HPDE6-E6E7 (cell line): ENCODE data around the gene TPMT.
"Not testable (repeated sequence)": the region's sequence is repeated elsewhere in the genome, so short reads cannot be mapped to it uniquely, and the experiment has no call there.

ENCODE experiments used
- DNase-seq: peaks from one replicate; pipeline ENCODE4 v3.0.0; 2011; ENCODE audit warnings: missing footprints; ENCODE audit errors: extremely low spot score

TPMT gene

DNA sequence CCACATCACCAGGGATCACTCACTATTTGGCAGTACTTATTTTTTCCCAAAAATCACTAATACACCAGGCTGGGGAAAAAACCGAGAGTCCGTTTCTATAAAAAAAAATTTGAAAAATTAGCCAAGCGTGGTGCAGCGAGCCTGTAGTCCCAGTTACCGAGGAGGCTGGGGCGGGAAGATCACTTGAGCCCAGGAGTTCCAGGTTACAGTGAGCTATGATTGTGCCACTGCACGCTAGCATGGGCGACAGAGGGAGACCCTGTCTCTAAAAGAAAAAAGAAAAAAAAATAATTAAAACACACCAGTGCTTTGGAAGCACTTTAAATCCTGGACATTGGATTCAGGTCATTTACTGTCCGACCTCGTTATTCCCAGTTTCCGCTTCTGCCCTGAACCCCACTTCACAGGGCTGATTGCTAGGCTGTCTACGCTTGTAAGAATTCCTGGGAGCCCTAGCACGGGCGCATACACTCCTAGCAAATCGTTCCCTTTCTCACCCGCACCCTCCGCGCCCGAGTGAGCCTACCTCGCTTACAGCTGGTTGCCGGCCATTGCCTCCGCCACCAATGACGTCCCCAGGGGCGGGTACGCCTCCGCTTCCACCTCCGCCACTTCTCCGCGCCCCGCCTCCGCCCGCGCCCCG, at the start of gene TPMT:
Gene TPMT (minus strand): TSS at position 571 of the 643 bp plus-strand sequence. CDS start 5,950 bp downstream, outside the sequence.
- peak; percentile 80 for DNase-seq

DNA sequence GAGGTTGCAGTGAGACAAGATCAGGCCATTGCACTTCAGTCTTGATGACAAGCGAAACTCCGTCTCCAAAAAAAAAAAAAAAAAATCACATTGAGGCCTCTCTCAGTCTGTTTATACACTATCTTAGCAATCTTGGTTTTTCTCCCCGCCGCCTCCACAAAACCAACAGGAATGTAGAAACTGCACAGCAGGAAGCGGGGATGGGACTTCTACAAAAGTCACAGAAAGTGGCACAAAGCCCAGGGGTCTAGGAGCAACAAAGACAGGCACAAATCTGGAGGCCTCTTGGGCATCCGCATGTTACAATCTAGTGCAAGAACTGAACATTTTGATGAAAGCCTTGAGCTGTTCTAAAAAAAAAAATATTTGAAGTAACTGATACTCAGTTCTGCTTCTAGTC, 48.9 kb upstream of the TPMT start:
- DNase-seq: no peak

DNA sequence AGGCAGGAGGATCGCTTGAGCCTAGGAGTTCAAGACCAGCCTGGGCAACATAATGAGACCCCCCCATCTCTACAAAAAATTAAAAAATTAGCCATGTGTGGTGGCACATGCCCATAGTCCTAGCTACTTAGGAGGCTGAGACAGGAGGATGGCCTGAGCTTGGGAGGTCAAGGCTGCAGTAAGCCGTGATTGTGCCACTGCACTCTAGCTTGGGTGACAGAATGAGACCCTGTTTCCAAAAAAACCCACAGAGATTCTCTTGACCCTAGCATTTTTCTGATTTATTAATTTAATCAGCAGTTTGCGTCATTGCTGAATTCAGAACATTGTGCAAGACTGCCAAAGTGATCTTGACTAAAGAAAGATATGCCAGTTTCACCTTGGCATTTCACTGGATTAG, 37.1 kb upstream of the TPMT start:
- no peak for DNase-seq

DNA sequence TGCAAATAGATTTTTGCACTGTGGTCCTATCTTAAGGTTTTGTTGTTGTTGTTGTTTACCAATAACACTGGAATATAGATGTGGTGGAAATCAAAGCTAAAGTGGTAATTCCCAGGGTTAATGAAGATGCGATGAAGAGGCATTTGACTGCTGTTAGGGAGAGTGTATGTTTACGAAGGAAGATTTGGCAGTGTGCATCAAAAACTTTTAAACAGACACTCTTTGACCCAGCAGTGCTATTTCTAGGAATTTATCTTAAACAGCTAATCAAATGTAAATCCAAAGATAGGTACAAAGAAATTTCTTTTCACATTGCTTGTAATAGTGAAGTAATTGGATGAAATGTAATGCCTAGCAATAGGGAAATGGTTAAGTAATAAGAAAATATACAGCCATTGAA, 34.3 kb upstream of the TPMT start:
- no peak for DNase-seq

DNA sequence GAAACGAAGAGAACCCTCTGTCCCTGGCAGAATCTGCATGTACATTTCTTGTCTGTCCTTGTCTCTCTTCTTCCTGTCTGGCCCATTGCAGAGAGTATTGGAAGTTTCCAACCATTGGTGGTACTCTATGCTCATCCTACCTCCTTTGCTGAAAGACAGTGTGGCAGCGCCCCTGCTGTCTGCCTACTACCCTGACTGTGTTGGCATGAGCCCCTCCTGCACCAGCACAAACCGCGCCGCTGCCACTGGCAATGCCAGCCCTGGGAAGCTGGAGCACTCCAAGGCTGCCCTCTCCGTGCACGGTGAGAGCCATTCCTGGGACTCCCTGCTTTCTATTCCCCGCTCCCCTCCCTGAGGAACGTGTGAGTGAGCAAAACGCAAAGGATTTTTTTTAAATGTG, 32.8 kb upstream of the TPMT start:
- no peak for DNase-seq

DNA sequence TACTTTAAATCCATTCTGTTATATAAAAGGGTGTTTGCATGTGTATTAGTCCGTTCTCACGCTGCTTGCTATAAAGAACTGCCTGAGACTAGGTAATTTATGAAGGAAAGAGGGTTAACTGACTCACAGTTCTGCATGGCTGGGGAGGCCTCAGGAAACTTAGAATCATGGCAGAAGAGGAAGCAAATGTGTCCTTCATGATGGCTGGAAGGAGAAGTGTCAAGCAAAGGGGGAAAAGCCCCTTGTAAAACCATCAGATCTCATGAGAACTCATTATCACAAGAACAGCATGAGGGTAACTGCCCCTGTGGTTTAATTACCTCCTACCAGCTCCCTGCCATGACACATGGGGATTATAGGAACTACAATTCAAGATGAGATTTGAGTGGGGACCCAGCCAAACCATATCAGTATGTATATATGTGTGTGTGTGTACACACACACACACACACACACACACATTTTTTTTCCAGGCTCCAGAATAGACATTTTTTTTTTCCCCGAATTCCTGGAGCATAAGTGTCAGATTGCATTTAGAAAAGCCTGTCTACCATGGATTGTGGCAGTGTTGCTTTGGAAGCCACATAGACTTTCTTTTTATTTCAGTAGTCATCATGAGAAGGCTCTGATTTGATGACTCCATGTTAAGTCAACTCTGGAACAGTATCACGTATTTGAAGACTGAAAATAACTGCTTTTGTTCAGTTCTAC, 31.8 kb upstream of the TPMT start:
- no peak for DNase-seq

DNA sequence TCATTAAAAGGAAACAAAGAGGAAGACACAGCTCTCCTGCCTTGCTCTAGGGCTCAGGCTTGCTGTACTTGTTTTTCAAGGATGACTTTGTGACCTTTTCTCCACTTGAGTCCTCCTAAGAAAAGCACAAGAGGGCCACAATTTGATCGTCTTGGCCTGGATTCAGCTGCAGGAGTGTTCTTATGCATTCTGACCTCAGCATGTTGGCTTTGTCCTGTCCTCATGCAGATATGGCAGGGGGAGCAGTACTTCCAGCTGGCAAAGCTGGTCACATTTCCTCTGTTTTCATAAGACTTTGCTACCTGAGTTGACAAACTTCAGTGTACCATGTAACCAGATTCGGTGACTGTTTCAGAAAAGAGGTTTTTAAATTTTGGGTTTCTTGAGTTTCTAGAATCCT, 31.2 kb upstream of the TPMT start:
- DNase-seq: no peak

DNA sequence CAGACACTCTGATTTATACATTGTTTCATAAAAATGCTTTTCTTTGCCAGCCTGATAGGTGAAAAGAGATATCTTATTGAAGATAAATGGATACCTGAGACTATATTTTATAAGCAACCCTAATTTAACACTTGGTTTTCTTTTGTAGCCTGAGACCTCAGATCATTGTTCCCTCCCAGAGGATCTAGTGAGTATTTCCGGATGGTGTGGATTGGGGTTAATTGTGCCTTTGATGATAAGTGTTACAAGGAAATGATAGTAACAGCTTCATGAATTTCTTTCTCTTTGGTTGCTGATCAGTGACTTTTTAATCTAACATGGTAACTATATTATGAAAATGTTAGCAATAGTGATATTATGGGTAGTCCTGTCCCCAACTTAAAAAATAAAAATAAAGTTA, 30.7 kb upstream of the TPMT start:
- DNase-seq: no peak

DNA sequence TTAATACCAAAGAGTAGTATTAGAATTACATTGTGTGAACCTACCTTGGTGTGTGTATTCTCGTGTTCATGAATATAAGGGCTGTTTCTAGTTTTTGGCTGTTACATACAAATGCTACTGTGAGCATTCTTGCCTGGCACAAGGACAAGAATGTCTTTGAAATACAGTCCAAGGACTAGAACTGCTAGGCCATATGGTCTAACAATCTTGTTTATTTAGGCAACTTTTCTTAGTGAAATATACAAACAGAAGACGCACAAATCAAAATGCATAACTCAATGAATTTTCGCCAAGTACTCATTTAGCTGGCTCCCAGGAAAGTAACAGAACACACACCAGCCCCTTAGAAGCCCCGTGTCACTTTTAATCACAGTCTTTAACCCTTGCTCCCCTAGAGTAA, 28.9 kb upstream of the TPMT start:
- no peak for DNase-seq

DNA sequence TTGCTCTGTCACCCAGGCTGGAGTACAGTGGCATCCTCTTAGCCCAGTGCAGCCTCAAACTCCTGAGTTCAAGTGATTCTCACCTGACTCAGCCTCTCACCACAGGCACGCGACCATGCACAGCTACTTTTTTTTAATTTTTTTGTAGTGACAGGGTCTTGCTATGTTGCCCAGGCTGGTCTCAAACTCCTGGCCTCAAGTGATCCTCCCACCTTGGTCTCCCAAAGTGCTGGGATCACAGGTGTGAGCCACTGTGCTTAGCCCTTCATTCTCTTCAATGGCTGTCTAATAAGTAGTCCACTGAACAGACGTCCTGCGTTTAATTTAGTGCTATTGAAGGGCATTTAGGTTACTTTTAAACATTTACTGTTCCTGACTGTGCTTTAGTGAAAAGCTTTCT, 27.7 kb upstream of the TPMT start:
- DNase-seq: no peak

DNA sequence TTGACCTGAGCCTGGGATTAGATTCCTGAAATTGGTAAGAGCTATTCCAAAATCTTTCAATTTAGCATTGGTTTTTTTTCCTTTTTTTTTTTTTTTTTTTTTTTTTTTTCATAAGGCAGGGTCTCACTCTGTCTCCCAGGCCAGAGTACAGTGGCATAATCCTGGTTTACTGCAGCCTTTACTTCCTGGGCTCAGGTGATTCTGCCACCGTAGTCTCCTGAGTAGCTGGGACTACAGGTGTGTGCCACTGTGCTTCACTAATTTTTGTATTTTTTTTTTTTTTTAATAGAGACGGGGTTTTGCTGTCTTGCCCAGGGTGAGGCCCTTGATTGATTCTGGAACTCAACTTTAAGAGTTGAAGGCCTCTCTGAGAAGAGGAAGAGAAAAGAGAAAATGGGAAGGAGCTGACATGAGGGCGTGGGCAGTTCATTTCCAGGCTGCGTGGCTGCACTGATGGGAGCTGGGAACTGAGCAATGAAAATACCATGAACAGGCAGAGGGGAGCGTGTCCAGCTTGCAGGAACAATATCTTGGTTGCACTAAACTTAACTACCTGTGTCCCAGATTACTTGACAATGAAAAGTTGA, 25.0 kb upstream of the TPMT start:
- no peak for DNase-seq

DNA sequence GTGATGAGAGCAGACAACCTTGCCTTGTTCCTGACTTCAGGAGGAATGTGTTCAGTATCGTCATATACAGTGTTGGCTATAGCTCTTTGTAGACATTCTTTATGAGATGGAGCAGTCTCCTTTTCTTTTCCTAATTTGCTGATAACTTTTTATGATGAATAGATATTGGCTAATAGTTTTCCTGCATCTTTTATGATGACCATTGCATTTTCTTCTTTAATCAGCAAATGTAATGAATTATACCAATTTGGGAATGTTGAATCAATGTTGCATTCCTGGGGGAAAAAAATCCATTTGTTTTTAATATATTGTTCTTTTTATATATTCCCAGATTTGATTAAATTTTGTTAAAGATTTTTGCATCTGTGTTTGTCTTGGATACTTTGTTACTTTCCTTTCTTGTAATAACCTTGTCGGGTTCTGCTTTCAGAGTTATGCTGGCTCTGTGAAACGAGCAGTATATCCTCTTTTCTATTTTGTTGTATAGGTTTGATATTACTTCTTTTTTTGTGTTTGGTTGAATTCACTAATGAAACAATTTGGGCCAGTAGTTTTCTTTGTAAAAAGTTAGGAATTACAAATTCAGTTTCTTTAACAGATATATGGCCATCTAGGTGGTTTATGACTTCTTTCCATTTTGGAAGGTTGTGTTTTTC, 24.2 kb upstream of the TPMT start:
- no peak for DNase-seq

DNA sequence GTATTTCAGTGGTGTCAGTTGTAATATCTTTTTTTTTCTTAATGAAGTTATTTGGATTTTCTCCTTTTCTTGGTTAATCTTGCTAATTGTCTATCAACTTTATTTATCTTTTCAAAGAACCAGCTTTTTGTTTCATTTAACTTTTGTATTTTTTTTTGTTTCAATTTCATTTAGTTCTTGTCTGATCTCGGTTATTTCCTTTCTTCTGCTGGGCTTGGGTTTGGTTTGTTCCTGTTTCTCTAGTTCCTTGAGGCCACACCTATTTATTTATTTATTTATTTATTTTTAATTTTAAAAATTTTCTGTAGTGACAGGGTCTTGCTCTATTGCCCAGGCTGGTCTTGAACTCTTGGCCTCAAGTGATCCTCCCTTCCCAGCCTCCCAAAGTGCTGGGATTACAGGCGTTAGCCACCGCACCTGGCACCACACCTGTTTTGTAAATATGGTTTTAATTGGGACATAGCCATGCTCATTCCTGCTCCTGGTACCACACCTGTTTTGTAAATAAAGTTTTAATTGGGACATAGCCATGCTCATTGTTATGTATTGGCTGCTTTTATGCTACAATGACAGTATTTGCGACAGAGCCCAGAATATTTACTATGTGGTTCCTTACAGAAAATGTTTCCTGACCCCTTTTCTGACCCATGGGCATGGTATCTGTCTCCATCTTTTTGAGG, 22.5 kb upstream of the TPMT start:
- no peak for DNase-seq

DNA sequence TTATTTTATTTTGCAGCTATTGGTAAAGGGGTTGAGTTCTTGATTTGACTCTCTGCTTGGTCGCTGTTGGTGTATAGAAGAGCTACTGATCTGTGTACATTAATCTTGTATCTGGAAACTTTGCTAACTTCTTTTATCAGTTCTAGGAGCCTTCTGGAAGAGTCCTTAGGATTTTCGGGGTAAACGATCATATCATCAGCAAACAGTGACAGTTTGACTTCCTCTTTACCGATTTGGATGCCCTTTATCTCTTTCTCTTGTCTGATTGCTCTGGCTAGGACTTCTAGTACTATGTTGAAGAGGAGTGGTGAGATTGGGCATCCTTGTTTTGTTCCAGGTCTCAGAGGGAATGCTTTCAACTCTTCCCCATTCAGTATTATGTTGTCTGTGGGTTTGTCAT, 21.3 kb upstream of the TPMT start:
- not testable (repeated sequence) for DNase-seq

DNA sequence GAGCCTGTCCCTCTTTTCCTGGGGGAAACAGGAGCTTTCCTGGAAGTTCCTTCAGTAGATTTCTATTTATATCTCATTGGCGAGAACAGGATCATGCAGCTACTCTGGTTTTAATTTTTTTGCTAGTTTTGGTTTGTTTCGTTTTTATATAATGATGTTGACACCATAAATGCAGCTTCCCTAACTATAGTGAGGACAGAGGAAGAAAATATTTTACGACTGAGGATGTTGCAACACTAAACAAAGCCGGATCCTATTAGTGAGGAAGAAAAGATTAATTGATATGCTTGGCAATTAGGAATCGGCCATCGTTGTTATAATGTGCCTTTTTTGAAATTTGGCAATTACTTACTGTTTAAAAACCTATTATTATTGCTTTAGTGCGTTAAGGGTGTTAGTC, 17.0 kb upstream of the TPMT start:
- no peak for DNase-seq

DNA sequence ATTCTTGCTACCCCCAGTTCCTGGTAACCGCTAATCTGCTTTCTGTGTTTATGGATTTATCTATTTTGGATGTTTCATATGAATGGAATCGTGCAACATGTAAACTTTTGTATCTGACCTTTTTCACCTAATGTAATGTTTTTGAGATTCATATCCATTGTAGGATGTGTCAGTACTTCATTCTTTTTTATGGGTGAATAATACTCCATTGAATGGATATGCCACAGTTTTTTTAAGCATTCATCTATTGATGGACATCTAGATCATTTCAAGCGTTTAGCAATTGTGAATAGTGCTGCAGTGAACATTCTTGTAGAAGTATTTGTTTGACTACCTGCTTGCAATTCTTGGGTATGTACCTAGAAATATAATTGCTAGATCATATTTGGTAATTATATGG, 13.4 kb upstream of the TPMT start:
- DNase-seq: no peak

DNA sequence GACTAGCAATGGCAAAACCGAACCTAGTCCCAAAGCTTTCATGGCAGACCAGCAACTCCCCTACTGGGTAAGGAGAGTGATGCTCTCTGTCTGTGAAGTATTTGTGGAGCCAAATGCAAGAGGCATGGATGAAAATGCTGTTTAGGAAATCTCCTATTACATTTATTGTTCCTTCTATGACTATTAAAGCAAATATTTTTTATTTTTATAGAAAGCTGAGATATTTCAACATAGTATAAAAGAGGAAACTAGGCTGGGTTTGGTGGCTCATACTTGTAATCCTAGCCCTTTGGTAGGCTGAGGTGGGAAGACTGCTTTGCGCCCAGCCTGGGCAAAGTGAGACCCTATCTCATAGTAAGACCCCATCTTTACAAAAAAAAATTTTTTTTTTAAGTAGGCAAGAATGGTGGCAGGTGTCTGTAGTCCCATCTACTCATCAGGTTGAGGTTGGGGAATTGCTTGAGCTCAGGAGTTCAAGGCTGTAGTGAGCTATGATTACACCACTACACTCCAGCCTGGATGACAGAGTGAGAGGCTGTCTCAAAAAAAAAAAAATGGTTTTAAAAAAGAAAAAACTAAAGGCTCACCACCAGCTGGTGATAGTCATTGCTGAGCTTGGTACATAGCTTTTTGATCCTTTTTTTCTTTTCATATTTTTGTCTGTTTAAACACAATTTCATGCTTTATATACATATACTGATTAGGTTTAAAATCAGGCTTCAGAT, 11.6 kb upstream of the TPMT start:
- no peak for DNase-seq

DNA sequence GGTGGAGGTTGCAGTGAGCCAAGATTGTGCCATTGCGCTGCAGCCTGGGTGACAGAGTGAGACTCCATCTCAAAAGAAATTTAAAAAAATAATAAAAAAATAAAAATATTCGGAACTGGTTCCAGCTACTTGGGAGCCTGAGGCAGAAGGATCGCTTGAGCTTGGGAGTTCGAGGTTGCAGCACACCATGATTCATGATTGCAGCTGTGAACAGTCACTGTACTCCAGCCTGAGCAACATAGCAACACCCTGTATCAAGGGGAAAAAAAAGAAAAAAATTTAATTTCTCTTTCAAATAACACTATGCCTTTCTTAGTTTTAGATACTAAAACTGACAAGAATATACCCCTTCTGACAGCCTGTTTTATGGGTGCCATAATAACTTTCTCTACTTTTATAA, 10.9 kb upstream of the TPMT start:
- DNase-seq: no peak

DNA sequence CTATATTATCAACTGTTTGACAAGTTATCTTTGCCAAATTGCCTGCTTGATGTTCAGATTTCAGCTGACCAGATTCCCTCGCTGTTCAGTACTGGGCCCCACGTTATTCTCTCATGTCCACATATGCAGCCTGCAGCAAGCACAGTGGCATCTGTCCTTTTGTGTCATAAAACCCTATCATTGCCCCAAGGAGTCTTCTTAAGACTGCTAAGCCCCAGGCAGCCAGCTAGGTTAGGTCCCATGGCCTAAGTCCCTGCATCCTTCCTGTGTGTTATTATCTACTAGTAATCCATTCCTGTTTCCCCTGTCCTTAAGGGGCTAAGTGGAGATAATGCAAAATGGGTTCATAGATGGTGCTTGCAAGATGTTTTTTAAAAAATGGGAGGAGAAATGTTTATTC, 7.5 kb upstream of the TPMT start:
- no peak for DNase-seq

DNA sequence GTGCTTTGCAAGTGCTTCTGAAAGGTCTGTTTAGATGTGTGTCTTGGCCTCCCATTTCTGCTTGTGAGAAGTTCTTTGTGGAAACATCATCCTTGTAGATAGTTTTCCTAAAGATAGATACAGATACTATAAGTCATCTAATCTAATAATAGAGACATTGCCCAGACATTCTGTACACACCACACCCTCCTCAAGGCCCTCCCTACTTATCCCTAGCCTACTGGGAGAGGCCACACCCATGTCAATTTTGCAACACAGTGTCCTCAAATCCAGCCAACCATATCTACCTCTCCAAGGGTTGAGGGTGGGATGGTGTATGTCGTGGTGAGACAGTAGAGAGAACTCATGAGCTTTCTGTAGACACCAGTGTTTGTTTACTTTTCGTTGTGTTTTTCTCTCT, 6.6 kb upstream of the TPMT start:
- DNase-seq: no peak

DNA sequence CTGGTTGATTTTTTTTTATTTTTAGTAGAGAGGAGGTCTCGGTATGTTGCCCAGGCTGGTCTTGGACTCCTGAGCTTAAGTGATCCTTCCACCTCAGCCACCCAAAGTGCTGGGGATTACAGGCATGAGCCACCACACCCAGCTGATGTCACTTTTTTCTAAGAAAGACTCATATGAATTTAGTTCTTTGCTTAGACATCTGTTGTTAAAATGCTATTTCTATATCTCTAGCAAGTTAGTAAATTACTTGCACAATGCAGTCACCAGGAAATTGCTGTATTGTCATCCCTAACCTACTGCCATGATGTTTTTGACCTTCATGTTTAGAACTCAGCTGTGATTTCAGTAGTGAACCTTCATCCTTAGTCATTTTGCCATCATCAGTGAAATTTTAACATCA, 6.0 kb upstream of the TPMT start:
- no peak for DNase-seq
